ENCODE measurements around the gene TRAK1.

DNA sequence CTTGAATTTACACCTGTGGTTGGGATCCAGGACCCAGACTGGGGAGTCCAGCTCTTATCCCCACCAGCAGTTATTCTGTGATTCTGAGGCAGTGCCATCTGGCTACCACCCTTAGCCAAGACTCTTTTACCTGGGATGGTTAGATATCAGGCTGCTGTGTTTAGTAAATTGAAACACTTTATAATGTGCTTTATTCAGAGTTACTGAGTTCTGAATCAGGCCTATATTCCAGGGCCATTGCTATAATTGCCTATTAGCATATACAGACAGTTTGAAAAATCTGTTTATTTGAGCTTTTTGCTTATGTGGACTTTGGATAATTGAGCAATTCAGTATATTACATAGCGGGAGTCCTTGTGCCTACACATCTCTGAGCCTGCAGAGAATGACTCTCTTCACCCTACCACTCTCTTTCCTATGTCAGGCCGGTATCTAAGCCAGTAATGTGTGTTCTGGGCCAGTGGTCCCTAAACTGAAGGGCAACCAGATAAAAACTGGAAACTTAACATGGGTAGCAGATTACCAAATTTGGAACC lies 45.4 kb upstream of the TRAK1 start:
- TF ChIP-seq, protein P1, sequence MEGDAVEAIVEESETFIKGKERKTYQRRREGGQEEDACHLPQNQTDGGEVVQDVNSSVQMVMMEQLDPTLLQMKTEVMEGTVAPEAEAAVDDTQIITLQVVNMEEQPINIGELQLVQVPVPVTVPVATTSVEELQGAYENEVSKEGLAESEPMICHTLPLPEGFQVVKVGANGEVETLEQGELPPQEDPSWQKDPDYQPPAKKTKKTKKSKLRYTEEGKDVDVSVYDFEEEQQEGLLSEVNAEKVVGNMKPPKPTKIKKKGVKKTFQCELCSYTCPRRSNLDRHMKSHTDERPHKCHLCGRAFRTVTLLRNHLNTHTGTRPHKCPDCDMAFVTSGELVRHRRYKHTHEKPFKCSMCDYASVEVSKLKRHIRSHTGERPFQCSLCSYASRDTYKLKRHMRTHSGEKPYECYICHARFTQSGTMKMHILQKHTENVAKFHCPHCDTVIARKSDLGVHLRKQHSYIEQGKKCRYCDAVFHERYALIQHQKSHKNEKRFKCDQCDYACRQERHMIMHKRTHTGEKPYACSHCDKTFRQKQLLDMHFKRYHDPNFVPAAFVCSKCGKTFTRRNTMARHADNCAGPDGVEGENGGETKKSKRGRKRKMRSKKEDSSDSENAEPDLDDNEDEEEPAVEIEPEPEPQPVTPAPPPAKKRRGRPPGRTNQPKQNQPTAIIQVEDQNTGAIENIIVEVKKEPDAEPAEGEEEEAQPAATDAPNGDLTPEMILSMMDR (conservative IDR thresholded peaks at IDR 0.05; ENCODE audit: low read length) = no peak
- no peak for TF ChIP-seq EZH2phosphoT487 (IDR thresholded peaks at IDR 0.05; ENCODE audit: borderline replicate concordance)
